WTC11 (cell line): Measurements from ENCODE around the gene MED12L.

Experiments
- CREB1 ChIP-seq: sonication (generic); formaldehyde crosslinking; IDR thresholded peaks from 2 replicates; pipeline ENCODE4 v1.8.0; 2023; ENCODE audit warnings: mild to moderate bottlenecking, missing genetic modification reagents
- ESRRA ChIP-seq: sonication (generic); formaldehyde crosslinking; IDR thresholded peaks from 2 replicates; pipeline ENCODE4 v1.8.1; 2022; ENCODE audit warnings: mild to moderate bottlenecking, missing genetic modification reagents, borderline replicate concordance
- GABPB1 ChIP-seq: sonication (generic); formaldehyde crosslinking; IDR thresholded peaks from 2 replicates; pipeline ENCODE4 v1.8.1; 2023; ENCODE audit warnings: mild to moderate bottlenecking, missing genetic modification reagents
- GRHL2 ChIP-seq: fragments of 250-450 bp; sonication (Bioruptor Pico); IDR thresholded peaks from 2 replicates; pipeline ENCODE4 v1.8.0; 2022; ENCODE audit warnings: mild to moderate bottlenecking, moderate library complexity; ENCODE audit not compliant: insufficient replicate concordance, severe bottlenecking
- SMAD4 ChIP-seq: sonication (generic); formaldehyde crosslinking; IDR thresholded peaks from 2 replicates; pipeline ENCODE4 v1.8.0; 2022; ENCODE audit warnings: mild to moderate bottlenecking, missing genetic modification reagents
- ZNF138 ChIP-seq: sonication (generic); formaldehyde crosslinking; conservative IDR thresholded peaks from 2 replicates; pipeline ENCODE4 v1.8.1; 2022; ENCODE audit warnings: mild to moderate bottlenecking, moderate library complexity, missing genetic modification reagents
- TF ChIP-seq, protein P1 (sequence below): fragments of 200-600 bp; IDR thresholded peaks from 2 replicates; pipeline ENCODE4 v1.8.0; 2022; ENCODE audit warnings: antibody characterized with exemption
- TF ChIP-seq, protein P2 (sequence below): sonication (generic); formaldehyde crosslinking; IDR thresholded peaks from 2 replicates; pipeline ENCODE4 v1.8.0; 2022; ENCODE audit warnings: mild to moderate bottlenecking, missing genetic modification reagents
- TF ChIP-seq, protein P3 (sequence below): sonication (generic); formaldehyde crosslinking; IDR thresholded peaks from 2 replicates; pipeline ENCODE4 v1.8.0; 2023; ENCODE audit warnings: missing genetic modification reagents

DNA sequence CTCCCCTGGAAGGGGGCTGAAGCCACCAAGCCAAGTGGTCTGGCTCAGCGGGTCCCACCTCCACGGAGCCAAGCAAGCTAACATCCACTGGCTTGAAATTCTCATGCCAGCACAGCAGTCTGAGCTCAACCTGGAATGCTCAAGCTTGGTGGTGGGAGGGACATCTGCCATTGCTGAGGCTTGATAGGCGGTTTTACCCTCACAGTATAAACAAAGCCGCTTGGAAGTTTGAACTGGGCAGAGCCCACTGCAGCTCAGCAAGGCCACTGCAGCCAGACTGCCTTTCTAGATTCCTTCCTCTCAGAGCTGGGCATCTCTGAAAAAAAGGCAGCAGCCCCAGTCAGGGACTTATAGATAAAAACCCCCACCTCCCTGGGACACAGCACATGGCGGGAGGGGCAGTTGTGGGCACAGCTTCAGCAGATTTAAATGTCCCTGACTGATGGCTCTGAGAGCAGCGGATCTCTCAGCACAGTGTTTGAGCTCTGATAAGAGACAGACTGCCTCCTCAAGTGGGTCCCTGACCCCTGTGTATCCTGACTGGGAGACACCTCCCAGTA is 398.6 kb downstream of the MED12L start:
- no peak for TF ChIP-seq GABPB1 (CRISPR knock-in tag)
- TF ChIP-seq, protein P1, sequence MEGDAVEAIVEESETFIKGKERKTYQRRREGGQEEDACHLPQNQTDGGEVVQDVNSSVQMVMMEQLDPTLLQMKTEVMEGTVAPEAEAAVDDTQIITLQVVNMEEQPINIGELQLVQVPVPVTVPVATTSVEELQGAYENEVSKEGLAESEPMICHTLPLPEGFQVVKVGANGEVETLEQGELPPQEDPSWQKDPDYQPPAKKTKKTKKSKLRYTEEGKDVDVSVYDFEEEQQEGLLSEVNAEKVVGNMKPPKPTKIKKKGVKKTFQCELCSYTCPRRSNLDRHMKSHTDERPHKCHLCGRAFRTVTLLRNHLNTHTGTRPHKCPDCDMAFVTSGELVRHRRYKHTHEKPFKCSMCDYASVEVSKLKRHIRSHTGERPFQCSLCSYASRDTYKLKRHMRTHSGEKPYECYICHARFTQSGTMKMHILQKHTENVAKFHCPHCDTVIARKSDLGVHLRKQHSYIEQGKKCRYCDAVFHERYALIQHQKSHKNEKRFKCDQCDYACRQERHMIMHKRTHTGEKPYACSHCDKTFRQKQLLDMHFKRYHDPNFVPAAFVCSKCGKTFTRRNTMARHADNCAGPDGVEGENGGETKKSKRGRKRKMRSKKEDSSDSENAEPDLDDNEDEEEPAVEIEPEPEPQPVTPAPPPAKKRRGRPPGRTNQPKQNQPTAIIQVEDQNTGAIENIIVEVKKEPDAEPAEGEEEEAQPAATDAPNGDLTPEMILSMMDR = no peak
- TF ChIP-seq ESRRA (CRISPR knock-in tag) = no peak
- no peak for TF ChIP-seq CREB1 (CRISPR knock-in tag)
- TF ChIP-seq, protein P2, sequence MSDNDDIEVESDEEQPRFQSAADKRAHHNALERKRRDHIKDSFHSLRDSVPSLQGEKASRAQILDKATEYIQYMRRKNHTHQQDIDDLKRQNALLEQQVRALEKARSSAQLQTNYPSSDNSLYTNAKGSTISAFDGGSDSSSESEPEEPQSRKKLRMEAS (CRISPR knock-in tag) = no peak
- TF ChIP-seq, protein P3, sequence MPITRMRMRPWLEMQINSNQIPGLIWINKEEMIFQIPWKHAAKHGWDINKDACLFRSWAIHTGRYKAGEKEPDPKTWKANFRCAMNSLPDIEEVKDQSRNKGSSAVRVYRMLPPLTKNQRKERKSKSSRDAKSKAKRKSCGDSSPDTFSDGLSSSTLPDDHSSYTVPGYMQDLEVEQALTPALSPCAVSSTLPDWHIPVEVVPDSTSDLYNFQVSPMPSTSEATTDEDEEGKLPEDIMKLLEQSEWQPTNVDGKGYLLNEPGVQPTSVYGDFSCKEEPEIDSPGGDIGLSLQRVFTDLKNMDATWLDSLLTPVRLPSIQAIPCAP (CRISPR knock-in tag) = no peak
- TF ChIP-seq GRHL2 (CRISPR knock-in tag) = no peak
- no peak for TF ChIP-seq SMAD4 (CRISPR knock-in tag)
- no peak for TF ChIP-seq ZNF138 (CRISPR knock-in tag)
